Stomach (tissue), 4 donors: ENCODE measurements around the gene CLRN2.

Experiments
- POLR2A ChIP-seq, 4 donors: fragments of 450-650 bp; IDR thresholded peaks; one replicate each; pipeline ENCODE4 v1.6.1; 2016; ENCODE audit warnings: antibody characterized with exemption in 4 of 4, control low read depth in 2 of 4, mild to moderate bottlenecking in 1 of 4, moderate library complexity in 1 of 4
- POLR2AphosphoS5 ChIP-seq, 3 donors: sonication (generic); formaldehyde crosslinking; IDR thresholded peaks; one replicate each; pipeline ENCODE4 v1.6.1; 2016; ENCODE audit warnings: antibody characterized with exemption in 3 of 3
- TF ChIP-seq, protein P1 (sequence below), 7 experiments: fragments of 450-650 bp in 4 of 7; fragments of 200-600 bp in 3 of 7; sonication (generic) in 3 of 7; IDR thresholded peaks; one replicate each; pipeline ENCODE4 v1.5.1; 2016 to 2019; ENCODE audit warnings: antibody characterized with exemption in 7 of 7, control low read depth in 2 of 7, mild to moderate bottlenecking in 1 of 7

DNA sequence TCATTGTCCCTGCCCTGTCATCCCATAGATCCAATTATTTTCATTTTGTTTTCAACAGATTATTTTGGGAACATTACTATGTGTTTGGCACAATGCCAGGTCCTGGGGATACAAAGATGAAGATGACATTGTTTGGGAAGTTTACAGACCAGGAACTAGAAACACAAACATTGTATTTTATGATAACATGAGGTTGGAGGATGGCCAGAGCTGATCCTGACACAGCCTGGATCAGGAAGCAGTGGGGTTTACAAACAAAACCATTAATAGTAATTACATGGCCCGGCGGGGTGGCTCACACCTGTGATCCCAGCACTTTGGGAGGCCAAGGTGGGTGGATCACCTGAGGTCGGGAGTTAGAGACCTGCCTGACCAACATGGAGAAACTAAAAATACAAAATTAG, 29.9 kb downstream of the CLRN2 start:
- TF ChIP-seq, protein P1, sequence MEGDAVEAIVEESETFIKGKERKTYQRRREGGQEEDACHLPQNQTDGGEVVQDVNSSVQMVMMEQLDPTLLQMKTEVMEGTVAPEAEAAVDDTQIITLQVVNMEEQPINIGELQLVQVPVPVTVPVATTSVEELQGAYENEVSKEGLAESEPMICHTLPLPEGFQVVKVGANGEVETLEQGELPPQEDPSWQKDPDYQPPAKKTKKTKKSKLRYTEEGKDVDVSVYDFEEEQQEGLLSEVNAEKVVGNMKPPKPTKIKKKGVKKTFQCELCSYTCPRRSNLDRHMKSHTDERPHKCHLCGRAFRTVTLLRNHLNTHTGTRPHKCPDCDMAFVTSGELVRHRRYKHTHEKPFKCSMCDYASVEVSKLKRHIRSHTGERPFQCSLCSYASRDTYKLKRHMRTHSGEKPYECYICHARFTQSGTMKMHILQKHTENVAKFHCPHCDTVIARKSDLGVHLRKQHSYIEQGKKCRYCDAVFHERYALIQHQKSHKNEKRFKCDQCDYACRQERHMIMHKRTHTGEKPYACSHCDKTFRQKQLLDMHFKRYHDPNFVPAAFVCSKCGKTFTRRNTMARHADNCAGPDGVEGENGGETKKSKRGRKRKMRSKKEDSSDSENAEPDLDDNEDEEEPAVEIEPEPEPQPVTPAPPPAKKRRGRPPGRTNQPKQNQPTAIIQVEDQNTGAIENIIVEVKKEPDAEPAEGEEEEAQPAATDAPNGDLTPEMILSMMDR (IDR thresholded peaks at IDR 0.05) = no peak
- no peak for TF ChIP-seq POLR2A (IDR thresholded peaks at IDR 0.05)
- no peak for TF ChIP-seq POLR2AphosphoS5 (IDR thresholded peaks at IDR 0.05)
